Activated naive CD8-positive, alpha-beta T cell treated with anti-CD3 and anti-CD28 coated beads, Interleukin-2, amount 50 U/mL, for 24 hours (primary cell): Measurements from ENCODE around the gene JAZF1.

Experiments
- ATAC-seq: fragments of 150-1000 bp; cut with Tn5 transposase; one replicate; pipeline ENCODE4 v1.10.0; 2021
- DNase-seq: peaks from one replicate; pipeline ENCODE4 v3.0.0; 2021
- H3K27ac Mint-ChIP-seq: one replicate; pipeline ENCODE4 v1.8.0; 2021; ENCODE audit warnings: mild to moderate bottlenecking, mixed read lengths
- H3K27me3 Mint-ChIP-seq: one replicate; pipeline ENCODE4 v1.8.0; 2021; ENCODE audit warnings: mixed read lengths
- H3K36me3 Mint-ChIP-seq: one replicate; pipeline ENCODE4 v1.8.0; 2021; ENCODE audit warnings: low read depth, mixed read lengths
- H3K4me1 Mint-ChIP-seq: one replicate; pipeline ENCODE4 v1.8.0; 2021; ENCODE audit warnings: mixed read lengths
- H3K4me3 Mint-ChIP-seq: one replicate; pipeline ENCODE4 v1.8.0; 2021; ENCODE audit warnings: mild to moderate bottlenecking, moderate library complexity, mixed read lengths
- H3K9me3 Mint-ChIP-seq: one replicate; pipeline ENCODE4 v1.8.0; 2021; ENCODE audit warnings: mixed read lengths

The JAZF1 gene

DNA sequence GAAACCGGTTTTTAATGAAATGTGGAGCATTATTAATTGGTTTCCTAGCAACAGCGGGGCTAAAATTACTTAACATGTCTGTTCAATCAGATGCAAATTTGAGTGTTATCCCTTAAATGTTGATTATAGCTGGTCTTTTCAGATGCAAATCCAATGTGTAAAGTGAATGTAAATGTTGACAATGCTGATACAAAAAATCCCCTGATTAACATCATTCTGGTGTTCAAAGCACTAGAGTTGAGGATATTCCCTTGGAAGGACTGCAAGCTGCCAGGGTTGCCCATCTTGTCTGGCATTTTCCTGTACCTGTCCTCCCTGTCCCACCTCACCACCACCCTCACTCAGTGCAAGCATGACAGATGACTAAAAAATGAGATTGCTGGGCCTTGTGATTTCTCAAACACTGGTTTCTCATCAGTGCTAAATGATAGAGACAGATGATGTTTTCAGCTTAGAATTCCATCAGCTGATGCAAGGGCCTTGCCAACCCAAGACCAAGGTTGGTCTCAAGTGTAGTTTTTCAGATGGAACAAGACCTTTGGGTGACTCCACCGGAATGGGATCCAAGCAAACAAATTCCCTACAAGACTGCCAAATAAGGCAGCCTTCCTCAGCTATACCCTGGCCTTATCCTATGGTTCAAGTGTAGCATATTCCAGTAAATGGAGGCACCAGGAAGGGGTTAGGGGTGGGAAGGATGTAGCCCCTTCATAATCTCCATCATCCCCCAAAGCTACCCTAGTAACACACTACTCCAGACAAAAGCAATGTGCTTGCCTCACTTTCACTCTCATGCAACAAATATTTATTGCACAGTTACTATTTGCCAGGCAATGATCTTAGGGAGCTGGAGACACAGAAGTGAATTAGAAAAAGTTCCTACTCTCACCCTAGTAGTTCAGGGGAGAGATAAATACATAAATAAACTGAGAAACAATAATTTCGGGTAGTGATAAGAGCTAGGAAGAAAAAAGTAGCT, 54.9 kb downstream of the JAZF1 start:
- Mint-ChIP-seq H3K4me1 (peaks cover 64% of the 10 kb centered on the region), H3K27me3 (no peaks in the 10 kb centered on the region), H3K9me3 (peaks cover 9% of the 10 kb centered on the region), H3K4me3 (no peak overlapping the region), H3K36me3 (peaks cover 15% of the 10 kb centered on the region), H3K27ac (no peak overlapping the region)
- no peak for DNase-seq
- no peak for ATAC-seq

DNA sequence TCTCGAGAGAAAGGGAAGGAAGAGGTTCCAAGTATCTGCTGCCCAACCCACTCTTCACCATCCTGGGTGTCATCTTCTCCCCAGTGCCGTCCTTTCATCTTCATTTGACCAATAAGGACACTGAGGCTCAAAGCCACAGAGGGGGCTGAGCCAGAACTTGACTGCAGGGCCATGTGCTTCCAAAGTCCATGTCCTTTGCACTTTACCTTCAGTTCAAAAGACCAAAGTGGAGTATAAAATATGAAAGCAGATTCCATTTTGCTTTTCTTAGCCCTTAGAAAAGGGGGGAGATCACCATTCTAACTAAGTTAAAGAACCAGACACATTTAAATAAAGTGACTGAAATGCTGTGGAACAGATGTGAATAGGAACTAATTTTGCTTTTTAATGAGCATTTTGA, 56.2 kb downstream of the JAZF1 start:
- peak; percentile 31 for ATAC-seq
- Mint-ChIP-seq H3K9me3 (peaks cover 9% of the 10 kb centered on the region), H3K4me1 (peaks cover 77% of the 10 kb centered on the region), H3K4me3 (no peak overlapping the region), H3K27me3 (no peaks in the 10 kb centered on the region), H3K27ac (no peak overlapping the region), H3K36me3 (peaks cover 13% of the 10 kb centered on the region)
- no peak for DNase-seq

DNA sequence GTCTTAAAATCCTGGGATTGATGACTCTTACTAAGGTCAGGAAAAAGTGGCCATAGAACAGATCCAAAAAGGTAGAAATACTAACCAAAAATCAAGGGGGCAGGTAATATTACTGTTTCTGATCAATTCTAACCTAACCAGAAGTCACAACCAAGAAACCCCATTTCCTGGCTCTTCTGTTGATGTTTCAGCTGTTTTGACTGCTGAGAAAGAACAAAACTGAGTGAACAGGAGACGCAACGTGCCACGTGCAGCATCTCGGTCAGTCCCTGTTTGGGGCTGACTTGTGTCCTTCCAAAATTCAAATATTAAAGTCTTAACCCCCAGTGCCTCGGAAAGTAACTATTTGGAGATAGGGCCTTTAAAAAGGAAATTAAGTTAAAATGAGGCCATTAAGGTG, 56.8 kb downstream of the JAZF1 start:
- H3K4me1 Mint-ChIP-seq, result peaks cover 76% of the 10 kb centered on the region
- peaks cover 13% of the 10 kb centered on the region for H3K36me3 Mint-ChIP-seq
- peak overlapping the region; percentile 44 for H3K27ac Mint-ChIP-seq
- DNase-seq (no peak), ATAC-seq (no peak)
- no peaks in the 10 kb centered on the region for H3K27me3 Mint-ChIP-seq
- H3K4me3 Mint-ChIP-seq, result no peak overlapping the region
- peaks cover 9% of the 10 kb centered on the region for H3K9me3 Mint-ChIP-seq

DNA sequence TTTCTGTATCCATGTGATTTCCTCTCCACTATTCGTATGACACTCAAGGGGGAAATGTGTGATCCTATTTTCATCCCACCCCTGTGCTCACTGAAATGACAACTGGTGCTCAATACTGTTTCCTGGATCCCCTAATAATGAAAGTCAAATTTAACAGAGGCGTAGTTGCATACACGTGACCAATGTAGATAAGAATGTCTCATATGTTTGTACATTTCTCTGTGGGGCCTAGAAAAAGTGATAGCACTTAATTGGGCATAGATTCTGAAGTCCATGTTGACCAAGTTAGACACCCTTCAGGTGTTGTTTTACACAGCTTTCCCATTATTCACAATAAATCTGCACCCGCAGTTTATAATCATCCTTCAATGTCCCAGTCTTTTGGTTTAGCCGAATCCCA, 59.1 kb downstream of the JAZF1 start:
- Mint-ChIP-seq H3K9me3 (no peaks in the 10 kb centered on the region), H3K27me3 (no peaks in the 10 kb centered on the region), H3K36me3 (peaks cover 9% of the 10 kb centered on the region), H3K4me1 (peaks cover 63% of the 10 kb centered on the region), H3K4me3 (no peak overlapping the region), H3K27ac (no peak overlapping the region)
- ATAC-seq (no peak), DNase-seq (no peak)

GRCh38 chr7:28116041-28116440, 64.6 kb downstream of the JAZF1 start:
- H3K36me3 Mint-ChIP-seq, result no peaks in the 10 kb centered on the region
- ATAC-seq (no peak), DNase-seq (no peak)
- no peak overlapping the region for H3K4me3 Mint-ChIP-seq
- peaks cover 28% of the 10 kb centered on the region for H3K4me1 Mint-ChIP-seq
- H3K27ac Mint-ChIP-seq, result no peak overlapping the region
- H3K9me3 Mint-ChIP-seq, result no peaks in the 10 kb centered on the region
- H3K27me3 Mint-ChIP-seq, result no peaks in the 10 kb centered on the region

GRCh38 chr7:28115261-28115660, 65.3 kb downstream of the JAZF1 start:
- no peak for DNase-seq
- H3K27ac Mint-ChIP-seq, result no peak overlapping the region

GRCh38 chr7:28114056-28114455, 66.5 kb downstream of the JAZF1 start:
- H3K4me3 Mint-ChIP-seq, result no peak overlapping the region
- H3K27me3 Mint-ChIP-seq, result no peaks in the 10 kb centered on the region
- H3K36me3 Mint-ChIP-seq, result no peaks in the 10 kb centered on the region
- ATAC-seq (no peak), DNase-seq (no peak)
- no peak overlapping the region for H3K27ac Mint-ChIP-seq
- no peaks in the 10 kb centered on the region for H3K9me3 Mint-ChIP-seq
- H3K4me1 Mint-ChIP-seq, result peaks cover 11% of the 10 kb centered on the region

More at GRCh38 chr7:28115261-28115660, 65.3 kb downstream of the JAZF1 start:
- Mint-ChIP-seq H3K4me1 (peaks cover 23% of the 10 kb centered on the region), H3K36me3 (no peaks in the 10 kb centered on the region), H3K9me3 (no peaks in the 10 kb centered on the region), H3K4me3 (no peak overlapping the region), H3K27me3 (no peaks in the 10 kb centered on the region)
- no peak for ATAC-seq

GRCh38 chr7:28112883-28113540, 67.6 kb downstream of the JAZF1 start:
- Mint-ChIP-seq H3K36me3 (no peaks in the 10 kb centered on the region), H3K4me3 (no peak overlapping the region), H3K9me3 (no peaks in the 10 kb centered on the region), H3K27ac (no peak overlapping the region), H3K4me1 (peaks cover 17% of the 10 kb centered on the region), H3K27me3 (no peaks in the 10 kb centered on the region)
- no peak for ATAC-seq
- no peak for DNase-seq

- H3K27ac Mint-ChIP-seq, result no peak overlapping the region
- no peak overlapping the region for H3K4me3 Mint-ChIP-seq
- no peaks in the 10 kb centered on the region for H3K27me3 Mint-ChIP-seq
- no peak for ATAC-seq
- peaks cover 17% of the 10 kb centered on the region for H3K4me1 Mint-ChIP-seq
- H3K9me3 Mint-ChIP-seq, result no peaks in the 10 kb centered on the region
- H3K36me3 Mint-ChIP-seq, result no peaks in the 10 kb centered on the region
- DNase-seq, result no peak
Measured at GRCh38 chr7:28112467-28112866, 68.1 kb downstream of the JAZF1 start.

DNA sequence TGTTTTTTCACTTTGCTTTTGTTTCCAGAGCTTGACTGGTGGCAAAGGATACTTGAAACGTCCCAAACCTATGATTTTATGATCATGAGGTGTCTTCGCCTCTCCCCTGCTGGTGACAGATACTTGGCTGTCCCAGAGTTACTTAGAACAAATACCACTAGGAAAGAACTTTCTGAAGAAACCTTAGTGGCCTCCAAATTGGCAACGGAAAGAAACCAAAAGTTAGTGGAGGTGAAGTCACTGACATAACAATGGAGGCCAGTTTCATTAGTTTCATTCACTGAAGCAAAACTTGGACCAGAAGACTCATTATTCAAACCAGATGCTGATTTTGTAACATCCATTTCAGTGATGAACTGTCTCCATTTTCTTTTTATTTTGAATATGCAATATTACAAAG, 68.6 kb downstream of the JAZF1 start:
- DNase-seq, result no peak
- Mint-ChIP-seq H3K9me3 (no peaks in the 10 kb centered on the region), H3K4me1 (peaks cover 17% of the 10 kb centered on the region), H3K4me3 (no peak overlapping the region), H3K27me3 (no peaks in the 10 kb centered on the region), H3K36me3 (no peaks in the 10 kb centered on the region), H3K27ac (no peak overlapping the region)
- ATAC-seq, result no peak

GRCh38 chr7:28110427-28111012, 70.1 kb downstream of the JAZF1 start:
- ATAC-seq (no peak), DNase-seq (no peak)
- no peak overlapping the region for H3K4me3 Mint-ChIP-seq
- H3K36me3 Mint-ChIP-seq, result no peaks in the 10 kb centered on the region
- no peak overlapping the region for H3K27ac Mint-ChIP-seq
- H3K4me1 Mint-ChIP-seq, result peaks cover 12% of the 10 kb centered on the region
- H3K27me3 Mint-ChIP-seq, result no peaks in the 10 kb centered on the region
- H3K9me3 Mint-ChIP-seq, result no peaks in the 10 kb centered on the region

DNA sequence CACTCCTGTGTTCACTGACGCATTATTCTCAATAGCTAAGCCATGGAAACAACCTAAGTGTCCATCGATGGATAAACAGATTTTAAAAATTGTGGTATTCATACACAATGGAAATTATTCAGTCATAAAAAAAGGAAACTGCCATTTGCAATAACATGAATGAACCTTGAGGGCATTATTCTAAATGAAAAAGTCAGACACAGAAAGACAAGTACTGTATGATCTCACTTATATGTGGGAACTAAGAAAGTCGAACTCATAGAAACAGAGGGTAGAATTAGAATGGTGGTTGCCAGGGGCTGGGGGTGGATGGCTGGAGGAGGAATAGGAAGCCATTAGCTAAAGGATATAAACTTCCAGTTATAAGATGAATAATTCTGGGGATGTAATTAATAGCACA, 71.8 kb downstream of the JAZF1 start:
- ATAC-seq (no peak), DNase-seq (no peak)
- Mint-ChIP-seq H3K27ac (no peak overlapping the region), H3K9me3 (no peaks in the 10 kb centered on the region), H3K27me3 (no peaks in the 10 kb centered on the region), H3K36me3 (peaks cover 4% of the 10 kb centered on the region), H3K4me1 (peaks cover 17% of the 10 kb centered on the region), H3K4me3 (no peak overlapping the region)

DNA sequence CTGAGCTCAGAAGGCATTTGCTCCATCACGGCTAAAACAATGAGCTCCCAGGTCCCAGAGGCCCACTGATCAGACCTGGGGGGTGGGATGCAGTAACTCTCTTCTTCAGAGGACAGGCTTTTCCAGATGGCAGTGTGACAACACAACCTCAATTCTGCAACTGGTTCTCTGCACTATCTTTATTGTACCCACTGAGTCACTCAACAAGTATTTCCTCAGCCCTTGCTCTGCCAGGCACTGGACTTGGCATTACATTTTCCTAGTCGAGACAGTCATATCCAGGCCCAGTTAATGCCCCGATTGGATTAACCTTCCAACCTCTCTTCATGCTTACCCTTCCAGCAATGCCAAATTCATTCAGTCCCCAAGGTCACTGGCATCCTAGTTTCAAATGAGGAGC, 72.6 kb downstream of the JAZF1 start:
- Mint-ChIP-seq H3K36me3 (peaks cover 11% of the 10 kb centered on the region), H3K9me3 (no peaks in the 10 kb centered on the region)

DNA sequence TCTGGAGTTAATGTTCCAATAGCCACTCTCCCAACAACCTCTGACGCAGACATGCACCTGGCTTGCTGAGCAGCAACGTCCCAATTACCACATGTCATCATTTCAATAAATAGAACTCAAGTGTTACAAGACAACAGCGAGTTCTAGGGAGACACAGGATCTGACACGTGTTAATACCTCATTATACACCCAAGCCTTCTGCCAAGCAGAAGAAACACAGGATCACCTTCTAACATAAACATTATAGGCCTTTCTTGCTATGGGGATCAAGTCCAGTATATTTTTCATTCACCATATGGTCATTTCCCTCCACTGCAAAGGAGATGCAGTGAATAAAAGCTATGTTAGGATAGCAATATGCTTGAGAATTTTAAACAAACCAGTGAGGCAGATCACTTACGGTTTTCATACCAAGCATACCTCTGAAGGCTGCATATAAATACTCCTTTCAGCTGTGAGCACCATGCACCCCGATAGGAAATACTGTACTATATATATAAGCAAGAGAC, 74.2 kb downstream of the JAZF1 start:
- Mint-ChIP-seq H3K9me3 (no peaks in the 10 kb centered on the region), H3K4me3 (no peak overlapping the region), H3K27me3 (no peaks in the 10 kb centered on the region), H3K27ac (no peak overlapping the region), H3K4me1 (peaks cover 23% of the 10 kb centered on the region), H3K36me3 (peaks cover 12% of the 10 kb centered on the region)
- DNase-seq (no peak), ATAC-seq (no peak)

More for the DNA sequence above, 72.6 kb downstream of the JAZF1 start:
- no peak for ATAC-seq
- DNase-seq, result no peak
- Mint-ChIP-seq H3K27me3 (no peaks in the 10 kb centered on the region), H3K4me1 (peaks cover 23% of the 10 kb centered on the region), H3K27ac (no peak overlapping the region), H3K4me3 (no peak overlapping the region)

GRCh38 chr7:28105234-28105633, 75.4 kb downstream of the JAZF1 start:
- H3K4me1 Mint-ChIP-seq, result peaks cover 23% of the 10 kb centered on the region
- peaks cover 12% of the 10 kb centered on the region for H3K36me3 Mint-ChIP-seq
- no peaks in the 10 kb centered on the region for H3K27me3 Mint-ChIP-seq
- H3K27ac Mint-ChIP-seq, result no peak overlapping the region
- ATAC-seq (no peak), DNase-seq (no peak)
- H3K4me3 Mint-ChIP-seq, result no peak overlapping the region
- no peaks in the 10 kb centered on the region for H3K9me3 Mint-ChIP-seq
